Inferior parietal cortex (tissue), 1 donor: Measurements from ENCODE around the gene IRAK4.
"Not testable (repeated sequence)": the region's sequence is repeated elsewhere in the genome, so short reads cannot be mapped to it uniquely, and the experiment has no call there.

ENCODE experiments used
- DNase-seq: peaks from one replicate; pipeline ENCODE4 v3.0.0-alpha.2; 2016; ENCODE audit errors: extremely low spot score

The IRAK4 gene

GRCh38 chr12:43758728-43759563 lies at the start of gene IRAK4, which contains the start of gene PUS7L:
TSS of gene IRAK4 (plus strand) at chr12:43758951. CDS start at chr12:43768112, 9,161 bp downstream.
TSS of gene PUS7L (minus strand) at chr12:43758790. CDS start at chr12:43755245, 3,545 bp downstream.
- peak; percentile 97 for DNase-seq

GRCh38 chr12:43711348-43711747 lies 47.4 kb upstream of the IRAK4 start:
- no peak for DNase-seq

GRCh38 chr12:43722621-43723020 lies 36.1 kb upstream of the IRAK4 start:
- DNase-seq: no peak

- DNase-seq: no peak
Measured at GRCh38 chr12:43723134-43723533, 35.6 kb upstream of the IRAK4 start.

- DNase-seq: no peak
Measured at GRCh38 chr12:43728117-43728516, 30.6 kb upstream of the IRAK4 start.

- no peak for DNase-seq
Measured at GRCh38 chr12:43728698-43729097, 30.1 kb upstream of the IRAK4 start.

GRCh38 chr12:43730283-43730682 lies 28.5 kb upstream of the IRAK4 start:
- DNase-seq: no peak

- no peak for DNase-seq
Measured at GRCh38 chr12:43733687-43734086, 25.1 kb upstream of the IRAK4 start.

GRCh38 chr12:43736927-43737440 lies 21.8 kb upstream of the IRAK4 start:
- no peak for DNase-seq

- no peak for DNase-seq
Measured at GRCh38 chr12:43737646-43738045, 21.1 kb upstream of the IRAK4 start.

GRCh38 chr12:43740511-43741100 lies 18.1 kb upstream of the IRAK4 start:
- no peak for DNase-seq

- no peak for DNase-seq
Measured at GRCh38 chr12:43742106-43742505, 16.6 kb upstream of the IRAK4 start.

GRCh38 chr12:43744826-43745225 lies 13.9 kb upstream of the IRAK4 start:
- DNase-seq: no peak

GRCh38 chr12:43749016-43749415 lies 9.7 kb upstream of the IRAK4 start:
- DNase-seq: no peak

GRCh38 chr12:43750814-43751213 lies 7.9 kb upstream of the IRAK4 start:
- no peak for DNase-seq

- DNase-seq: not testable (repeated sequence)
Measured at GRCh38 chr12:43751360-43751759, 7.4 kb upstream of the IRAK4 start.

GRCh38 chr12:43754015-43754414 lies 4.7 kb upstream of the IRAK4 start:
- DNase-seq: no peak

- peak; percentile 30 for DNase-seq
Measured at GRCh38 chr12:43758247-43758727, 464 bp upstream of the IRAK4 start.

GRCh38 chr12:43760396-43760795 lies 1.6 kb downstream of the IRAK4 start:
- DNase-seq: no peak

GRCh38 chr12:43761500-43761899 lies 2.7 kb downstream of the IRAK4 start:
- no peak for DNase-seq

GRCh38 chr12:43762596-43762995 lies 3.8 kb downstream of the IRAK4 start:
- DNase-seq: no peak

GRCh38 chr12:43763769-43764168 lies 5.0 kb downstream of the IRAK4 start:
- DNase-seq: no peak

- DNase-seq: no peak
Measured at GRCh38 chr12:43764528-43764927, 5.8 kb downstream of the IRAK4 start.
